GM12874 (cell line): ENCODE measurements around the gene TRPT1.

Experiments
- TF ChIP-seq, protein P1 (sequence below): IDR thresholded peaks from 2 replicates; pipeline ENCODE4 v1.5.1; 2011; ENCODE audit warnings: low read depth, mild to moderate bottlenecking, control low read depth, low read length, moderate library complexity; ENCODE audit not compliant: insufficient read depth

Gene TRPT1

DNA sequence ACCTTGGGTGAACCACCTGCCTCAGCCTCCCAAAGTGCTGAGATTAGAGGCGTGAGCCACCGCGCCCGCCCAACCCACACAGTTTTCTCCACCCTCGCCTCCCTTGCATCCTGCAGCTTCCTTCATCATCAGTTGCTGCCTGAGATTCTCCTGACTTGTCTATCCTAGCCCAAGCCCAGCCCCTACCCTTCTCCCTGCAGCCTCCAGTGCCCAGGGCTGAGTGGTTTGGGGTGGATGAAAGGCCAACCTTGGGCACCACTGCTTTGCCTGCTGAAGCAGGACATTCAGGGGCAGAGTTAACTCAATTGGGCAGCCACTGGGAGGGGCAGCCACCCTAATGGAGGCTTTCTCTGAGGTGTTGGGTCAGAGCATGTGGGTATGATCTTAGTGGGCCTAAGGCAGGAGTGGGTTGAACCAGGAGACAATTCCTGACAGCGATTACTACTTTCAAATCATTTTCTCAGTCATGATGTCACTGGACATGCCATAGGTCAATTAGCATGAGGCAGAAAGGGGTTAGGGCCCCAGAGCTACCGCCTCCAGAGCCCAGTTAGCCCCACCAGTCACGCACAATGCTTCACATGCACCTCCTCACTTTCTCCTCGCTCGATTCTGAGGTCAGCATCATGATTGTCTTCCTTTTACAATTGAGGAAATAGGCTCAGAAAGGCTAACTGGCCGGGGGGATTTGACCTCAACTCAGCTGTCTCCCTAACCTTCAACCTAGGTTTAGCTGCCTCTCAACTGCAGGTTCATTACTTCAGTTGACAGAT lies 13.9 kb upstream of the TRPT1 start:
- TF ChIP-seq, protein P1, sequence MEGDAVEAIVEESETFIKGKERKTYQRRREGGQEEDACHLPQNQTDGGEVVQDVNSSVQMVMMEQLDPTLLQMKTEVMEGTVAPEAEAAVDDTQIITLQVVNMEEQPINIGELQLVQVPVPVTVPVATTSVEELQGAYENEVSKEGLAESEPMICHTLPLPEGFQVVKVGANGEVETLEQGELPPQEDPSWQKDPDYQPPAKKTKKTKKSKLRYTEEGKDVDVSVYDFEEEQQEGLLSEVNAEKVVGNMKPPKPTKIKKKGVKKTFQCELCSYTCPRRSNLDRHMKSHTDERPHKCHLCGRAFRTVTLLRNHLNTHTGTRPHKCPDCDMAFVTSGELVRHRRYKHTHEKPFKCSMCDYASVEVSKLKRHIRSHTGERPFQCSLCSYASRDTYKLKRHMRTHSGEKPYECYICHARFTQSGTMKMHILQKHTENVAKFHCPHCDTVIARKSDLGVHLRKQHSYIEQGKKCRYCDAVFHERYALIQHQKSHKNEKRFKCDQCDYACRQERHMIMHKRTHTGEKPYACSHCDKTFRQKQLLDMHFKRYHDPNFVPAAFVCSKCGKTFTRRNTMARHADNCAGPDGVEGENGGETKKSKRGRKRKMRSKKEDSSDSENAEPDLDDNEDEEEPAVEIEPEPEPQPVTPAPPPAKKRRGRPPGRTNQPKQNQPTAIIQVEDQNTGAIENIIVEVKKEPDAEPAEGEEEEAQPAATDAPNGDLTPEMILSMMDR, result no peak

DNA sequence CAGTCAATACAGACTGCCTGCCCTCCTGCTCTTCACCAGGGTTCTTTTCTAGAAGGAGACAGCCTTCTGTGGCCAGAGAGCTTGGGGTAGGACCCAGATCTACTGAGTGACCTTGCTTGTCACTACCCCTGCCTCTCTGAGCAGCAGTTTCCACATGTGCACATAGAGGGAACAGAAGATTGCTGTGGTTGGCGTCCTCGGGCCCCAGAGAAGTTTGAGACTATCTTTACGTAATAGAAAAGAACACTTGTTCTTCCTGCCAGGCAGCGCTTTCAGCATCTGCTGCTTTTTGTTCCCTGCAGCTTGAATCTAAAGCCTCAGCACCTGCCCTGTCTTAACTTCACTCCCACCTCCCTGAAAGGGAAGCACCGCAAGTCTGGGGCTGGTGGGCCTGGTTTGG lies 13.0 kb upstream of the TRPT1 start:
- TF ChIP-seq, protein P1, result no peak

DNA sequence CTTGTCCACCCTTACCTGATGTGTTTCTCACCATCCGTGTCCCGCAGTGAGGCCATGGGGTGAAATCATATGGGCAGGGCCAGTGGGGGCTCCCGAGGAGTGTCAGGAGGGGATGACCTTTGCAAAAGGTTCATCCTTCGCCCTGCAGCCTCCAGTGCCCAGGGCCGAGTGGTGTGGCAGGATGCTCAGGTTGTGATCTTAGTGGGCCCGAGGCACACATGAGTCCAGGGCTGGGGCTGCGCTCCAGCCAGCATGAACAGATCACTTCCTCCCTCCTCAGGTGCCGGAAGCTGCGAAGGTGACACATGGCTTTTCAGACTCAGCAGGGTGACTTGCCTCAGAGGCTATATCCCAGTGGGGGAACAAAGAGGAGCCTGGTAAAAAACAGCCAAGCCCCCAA lies 12.1 kb upstream of the TRPT1 start:
- TF ChIP-seq, protein P1, result no peak

DNA sequence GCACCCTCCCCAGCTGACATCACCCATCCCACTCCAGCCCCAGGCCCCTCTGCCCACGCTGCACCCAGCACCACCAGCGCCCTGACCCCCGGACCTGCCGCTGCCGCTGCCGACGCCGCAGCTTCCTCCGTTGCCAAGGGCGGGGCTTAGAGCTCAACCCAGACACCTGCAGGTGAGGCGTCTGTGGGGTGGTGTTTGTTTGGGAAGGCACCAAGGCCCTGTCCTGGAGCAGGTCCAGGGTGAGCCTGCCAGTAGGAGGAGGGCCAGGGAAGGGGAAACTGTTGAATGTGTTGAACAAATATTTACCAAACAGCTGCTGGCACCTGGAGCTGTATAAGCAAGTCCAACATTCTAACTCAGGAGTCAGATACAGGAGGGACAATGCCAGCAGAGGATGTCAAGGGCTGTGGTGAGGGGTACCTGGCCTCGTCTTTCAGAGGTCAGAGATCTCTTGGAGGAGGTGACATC lies 11.5 kb upstream of the TRPT1 start:
- TF ChIP-seq, protein P1, result no peak

DNA sequence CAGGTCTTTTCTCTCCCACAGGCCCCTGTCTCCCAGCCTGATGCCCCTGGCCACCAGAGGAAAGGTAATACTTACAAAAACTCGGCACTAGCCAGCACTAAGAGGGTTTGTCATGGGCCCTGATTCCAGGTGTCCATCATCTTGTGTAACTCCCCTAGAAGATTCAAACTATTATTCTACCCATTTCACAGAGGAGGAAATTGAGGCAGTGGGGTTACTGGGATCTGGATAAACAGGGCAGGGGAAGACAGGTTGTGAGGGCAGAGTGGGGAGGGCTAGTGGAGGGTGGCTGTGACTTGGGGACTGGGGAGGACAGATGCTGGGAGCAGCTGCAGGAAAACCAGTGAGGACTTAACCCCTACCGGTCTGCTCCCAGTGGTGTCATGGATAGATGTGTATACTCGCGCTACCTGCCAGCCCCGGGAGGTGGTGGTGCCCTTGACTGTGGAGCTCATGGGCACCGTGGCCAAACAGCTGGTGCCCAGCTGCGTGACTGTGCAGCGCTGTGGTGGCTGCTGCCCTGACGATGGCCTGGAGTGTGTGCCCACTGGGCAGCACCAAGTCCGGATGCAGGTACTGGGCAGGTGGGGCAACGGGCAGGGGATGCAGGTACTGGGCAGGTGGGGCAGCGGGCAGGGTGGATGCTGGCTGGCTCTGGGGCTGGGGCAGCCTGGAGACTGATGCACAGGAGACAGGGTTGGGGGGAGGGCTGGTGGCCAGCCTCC lies 9.6 kb upstream of the TRPT1 start:
- TF ChIP-seq, protein P1, result no peak

DNA sequence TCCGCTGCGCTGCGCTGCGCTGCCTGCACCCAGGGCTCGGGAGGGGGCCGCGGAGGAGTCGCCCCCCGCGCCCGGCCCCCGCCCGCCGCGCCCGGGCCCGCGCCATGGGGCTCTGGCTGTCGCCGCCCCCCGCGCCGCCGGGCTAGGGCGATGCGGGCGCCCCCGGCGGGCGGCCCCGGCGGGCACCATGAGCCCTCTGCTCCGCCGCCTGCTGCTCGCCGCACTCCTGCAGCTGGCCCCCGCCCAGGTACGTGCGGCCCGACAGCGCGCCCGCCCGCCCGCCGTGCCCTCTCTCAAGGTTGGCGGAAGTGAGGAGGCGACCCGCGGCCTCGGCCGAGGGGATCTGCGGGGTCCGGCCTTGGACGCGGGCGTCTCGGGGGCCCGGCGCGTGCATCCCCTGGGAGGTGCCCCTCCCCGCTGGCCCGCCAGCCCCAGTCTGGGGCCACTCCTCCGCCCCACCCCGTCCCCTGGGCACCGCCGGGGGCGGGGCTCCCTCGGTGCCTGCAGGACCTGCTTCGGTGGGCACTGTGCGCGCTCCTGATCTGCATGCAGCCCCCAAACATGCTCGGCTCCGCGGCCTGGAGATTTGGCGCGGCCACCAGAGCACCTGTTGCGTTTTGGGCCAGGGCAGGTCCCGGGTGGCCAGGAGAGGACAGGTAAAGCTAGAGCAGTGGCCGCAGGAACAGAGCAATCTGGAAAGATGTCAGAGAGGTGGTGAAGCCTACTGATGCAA lies 8.8 kb upstream of the TRPT1 start:
- TF ChIP-seq, protein P1, result no peak
